Stimulated activated CD8-positive, alpha-beta memory T cell treated with anti-CD3 and anti-CD28 coated beads, Interleukin-4, amount 100 ng/mL, for 4 hours (primary cell): Measurements from ENCODE around the gene FADS6.

Experiments
- DNase-seq, 2 donors: peaks; one replicate each; pipeline ENCODE4 v3.0.0-alpha.2; 2020; ENCODE audit warnings: low read depth in 2 of 2, low spot score in 1 of 2

Gene FADS6

GRCh38 chr17:74833501-74834377, 59.7 kb downstream of the FADS6 start:
- no peak for DNase-seq

- DNase-seq = no peak
These were observed 61.0 kb downstream of the FADS6 start for GRCh38 chr17:74832421-74832820.

- no peak for DNase-seq
These were observed 61.8 kb downstream of the FADS6 start for GRCh38 chr17:74831444-74832146.

- DNase-seq = no peak
These were observed 62.6 kb downstream of the FADS6 start for GRCh38 chr17:74830861-74831260.

- no peak for DNase-seq
These were observed 65.6 kb downstream of the FADS6 start for GRCh38 chr17:74827800-74828199.
